BE2C (cell line): ENCODE data around the gene LDLRAD4.

Experiments used
- DNase-seq: peaks from one replicate; pipeline ENCODE4 v3.0.0-alpha.2; 2020
- H3K27me3 ChIP-seq: fragments of 250-450 bp; sonication (Bioruptor Pico); 2 replicates; pipeline ENCODE4 v1.5.1; 2020; ENCODE audit warnings: mild to moderate bottlenecking
- H3K36me3 ChIP-seq: fragments of 250-450 bp; sonication (Bioruptor Pico); 2 replicates; pipeline ENCODE4 v1.5.1; 2020; ENCODE audit warnings: mild to moderate bottlenecking
- H3K4me1 ChIP-seq: fragments of 250-450 bp; sonication (Bioruptor Pico); 2 replicates; pipeline ENCODE4 v1.5.1; 2020
- H3K4me3 ChIP-seq: 2 replicates; pipeline ENCODE4 v1.5.1; 2011; ENCODE audit warnings: low read depth, low read length
- H3K9me3 ChIP-seq: fragments of 250-450 bp; sonication (Bioruptor Pico); 2 replicates; pipeline ENCODE4 v1.5.1; 2020
- TF ChIP-seq, protein P1 (sequence below): IDR thresholded peaks from 2 replicates; pipeline ENCODE4 v1.5.1; 2012; ENCODE audit warnings: mild to moderate bottlenecking, low read depth, low read length

LDLRAD4 gene

DNA sequence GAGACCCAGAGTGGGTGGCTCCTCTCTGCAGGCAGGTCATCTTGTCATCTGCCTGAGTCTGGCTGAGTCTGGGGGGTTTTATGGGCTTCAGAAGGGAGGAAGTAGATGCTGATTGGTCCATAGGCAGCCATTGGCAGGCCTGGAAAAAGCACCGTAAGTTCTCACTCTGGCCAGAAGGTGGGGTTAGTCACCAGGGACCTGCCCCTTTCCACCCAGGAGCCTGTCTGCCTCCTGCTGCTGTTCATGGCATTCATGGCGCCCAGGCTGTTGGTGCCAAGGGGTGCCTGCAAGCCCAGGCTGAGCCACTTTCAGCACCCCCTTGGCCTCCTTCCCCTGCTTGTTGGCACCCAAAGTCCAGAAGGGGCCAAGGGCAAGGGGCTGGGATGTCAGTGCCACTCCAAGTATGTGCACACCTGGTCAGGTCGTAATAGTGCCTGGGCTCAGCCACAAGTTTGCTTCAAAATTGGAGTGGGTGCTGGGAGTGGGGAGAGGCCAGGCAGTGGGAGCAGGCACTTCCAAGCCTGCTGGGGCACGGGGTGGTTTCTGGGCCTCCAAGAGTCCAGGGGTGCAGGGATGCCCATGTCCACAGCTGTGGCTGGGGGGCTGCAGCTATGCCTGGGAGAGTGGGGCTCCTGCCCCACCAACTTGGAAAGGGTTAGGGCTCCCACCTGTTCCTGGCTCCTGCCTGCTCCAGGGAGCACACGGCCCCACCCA, 329.7 kb downstream of the LDLRAD4 start:
- no peak overlapping the region for H3K4me3 ChIP-seq
- TF ChIP-seq, protein P1, sequence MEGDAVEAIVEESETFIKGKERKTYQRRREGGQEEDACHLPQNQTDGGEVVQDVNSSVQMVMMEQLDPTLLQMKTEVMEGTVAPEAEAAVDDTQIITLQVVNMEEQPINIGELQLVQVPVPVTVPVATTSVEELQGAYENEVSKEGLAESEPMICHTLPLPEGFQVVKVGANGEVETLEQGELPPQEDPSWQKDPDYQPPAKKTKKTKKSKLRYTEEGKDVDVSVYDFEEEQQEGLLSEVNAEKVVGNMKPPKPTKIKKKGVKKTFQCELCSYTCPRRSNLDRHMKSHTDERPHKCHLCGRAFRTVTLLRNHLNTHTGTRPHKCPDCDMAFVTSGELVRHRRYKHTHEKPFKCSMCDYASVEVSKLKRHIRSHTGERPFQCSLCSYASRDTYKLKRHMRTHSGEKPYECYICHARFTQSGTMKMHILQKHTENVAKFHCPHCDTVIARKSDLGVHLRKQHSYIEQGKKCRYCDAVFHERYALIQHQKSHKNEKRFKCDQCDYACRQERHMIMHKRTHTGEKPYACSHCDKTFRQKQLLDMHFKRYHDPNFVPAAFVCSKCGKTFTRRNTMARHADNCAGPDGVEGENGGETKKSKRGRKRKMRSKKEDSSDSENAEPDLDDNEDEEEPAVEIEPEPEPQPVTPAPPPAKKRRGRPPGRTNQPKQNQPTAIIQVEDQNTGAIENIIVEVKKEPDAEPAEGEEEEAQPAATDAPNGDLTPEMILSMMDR = no peak

DNA sequence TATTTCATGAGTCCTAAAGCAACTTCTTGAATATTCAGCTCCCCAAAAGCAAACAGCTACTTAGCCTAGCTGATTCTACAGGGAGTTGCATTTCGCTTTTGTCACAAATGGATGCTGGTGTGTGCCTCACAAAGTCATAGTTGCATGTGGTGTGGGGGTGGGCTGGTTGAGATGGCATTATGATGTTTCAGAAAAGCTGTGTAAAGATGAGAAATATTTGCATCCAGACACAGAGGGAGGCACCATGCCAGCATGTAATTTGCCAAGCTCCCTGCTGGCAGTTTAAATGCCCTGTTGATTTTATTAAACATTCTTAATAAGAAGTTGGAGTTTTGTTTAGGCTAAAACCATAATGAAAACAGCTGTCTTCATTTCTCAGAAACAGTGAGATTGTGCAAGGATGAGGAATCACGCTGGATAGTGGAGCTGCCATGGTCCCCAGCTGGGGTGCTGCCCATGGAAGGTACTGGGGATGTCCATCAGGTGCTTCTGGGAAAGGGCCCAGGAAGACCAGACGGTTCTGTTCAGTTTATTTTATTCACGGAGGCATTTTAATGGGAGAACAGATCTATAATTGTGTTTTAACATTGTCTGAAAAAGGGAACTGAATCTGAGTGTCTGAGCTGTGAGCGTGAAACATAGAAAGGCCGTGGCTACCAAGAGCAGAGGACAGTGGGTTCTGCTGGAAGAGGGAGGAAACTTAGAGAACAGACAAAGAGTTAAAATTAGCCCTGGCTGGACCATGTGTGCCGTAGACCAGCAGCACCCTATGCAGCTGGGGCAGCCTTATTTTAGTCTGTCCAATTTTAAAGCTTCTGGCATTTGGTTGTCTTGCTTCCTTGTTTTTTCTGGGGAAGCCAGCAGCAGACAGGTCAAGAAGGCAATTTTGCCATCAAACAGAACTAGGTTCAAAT, 330.7 kb downstream of the LDLRAD4 start:
- no peak overlapping the region for H3K4me3 ChIP-seq

More for the DNA sequence above, 329.7 kb downstream of the LDLRAD4 start:
- Histone ChIP-seq H3K4me1 (no peaks in the 10 kb centered on the region), H3K9me3 (no peaks in the 10 kb centered on the region), H3K27me3 (no peaks in the 10 kb centered on the region), H3K36me3 (no peaks in the 10 kb centered on the region)
- no peak for DNase-seq

DNA sequence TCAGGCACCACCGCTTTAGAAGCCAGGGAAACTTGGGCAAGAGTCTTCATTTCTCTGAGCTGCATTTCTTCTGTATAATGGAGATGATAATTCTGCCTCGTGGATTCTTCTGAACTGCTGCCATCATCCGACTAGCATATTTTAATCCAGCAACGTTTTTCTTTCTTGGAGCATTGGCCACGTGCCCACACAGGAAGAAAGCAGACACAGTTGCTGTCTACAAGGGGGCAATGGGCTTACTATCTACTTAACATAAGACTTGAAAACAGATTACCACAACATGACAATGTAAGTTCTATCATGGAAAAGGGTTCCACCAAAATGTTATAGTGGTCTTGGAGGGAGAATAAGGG, 331.3 kb downstream of the LDLRAD4 start:
- DNase-seq = no peak
- Histone ChIP-seq H3K36me3 (no peaks in the 10 kb centered on the region), H3K4me1 (no peaks in the 10 kb centered on the region), H3K9me3 (no peaks in the 10 kb centered on the region), H3K27me3 (no peaks in the 10 kb centered on the region), H3K4me3 (no peak overlapping the region)
- TF ChIP-seq, protein P1 = no peak

More for the DNA sequence above, 330.7 kb downstream of the LDLRAD4 start:
- Histone ChIP-seq H3K27me3 (no peaks in the 10 kb centered on the region), H3K9me3 (no peaks in the 10 kb centered on the region), H3K4me1 (no peaks in the 10 kb centered on the region), H3K36me3 (no peaks in the 10 kb centered on the region)
- TF ChIP-seq, protein P1 = no peak
- no peak for DNase-seq

DNA sequence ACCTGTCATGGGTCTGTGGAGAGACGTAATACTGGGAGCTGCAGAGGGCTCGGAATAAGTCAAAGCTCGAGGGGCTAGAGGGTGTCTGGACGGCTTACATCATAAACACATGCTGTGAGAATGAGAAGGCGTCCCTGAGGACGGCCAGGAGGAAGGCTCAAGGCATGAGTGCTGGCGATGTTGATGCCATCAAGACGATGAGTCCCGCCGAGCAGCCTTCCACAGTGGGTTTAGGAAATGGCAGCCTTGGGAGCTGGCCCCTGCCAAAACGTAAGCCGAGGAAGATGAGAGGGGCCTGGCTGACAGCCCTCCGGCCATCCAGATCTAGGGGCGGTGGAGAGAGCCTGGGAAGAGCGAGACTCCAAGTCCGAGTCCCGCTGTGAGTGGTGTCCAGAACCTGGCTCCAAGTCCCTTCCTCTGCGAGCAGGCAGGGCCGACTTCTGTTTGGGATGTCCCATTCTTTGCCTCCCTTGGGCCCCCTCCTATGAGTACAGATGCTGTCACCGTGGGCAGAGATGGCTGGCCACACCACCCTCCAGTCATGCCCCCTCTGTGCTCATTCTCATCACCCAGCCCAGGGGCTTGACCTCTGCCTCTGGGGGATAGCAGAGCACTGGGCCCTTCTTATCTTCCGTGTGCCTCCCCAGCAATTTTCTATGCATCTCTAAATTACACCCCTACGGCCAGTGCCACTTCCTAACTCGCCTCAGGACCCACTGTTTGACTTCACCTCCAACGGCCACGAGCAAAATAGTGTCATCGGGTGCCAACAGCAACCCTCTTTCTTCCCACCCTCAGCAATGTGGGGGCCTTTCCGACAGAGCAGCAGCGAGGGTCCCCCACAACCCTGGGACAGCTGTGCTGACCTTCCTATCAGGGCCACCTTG, 332.1 kb downstream of the LDLRAD4 start:
- H3K9me3 ChIP-seq = no peaks in the 10 kb centered on the region
- H3K4me3 ChIP-seq = no peak overlapping the region
- H3K36me3 ChIP-seq = no peaks in the 10 kb centered on the region
- no peak for DNase-seq
- H3K4me1 ChIP-seq = no peaks in the 10 kb centered on the region
- no peaks in the 10 kb centered on the region for H3K27me3 ChIP-seq
- TF ChIP-seq, protein P1 = no peak

DNA sequence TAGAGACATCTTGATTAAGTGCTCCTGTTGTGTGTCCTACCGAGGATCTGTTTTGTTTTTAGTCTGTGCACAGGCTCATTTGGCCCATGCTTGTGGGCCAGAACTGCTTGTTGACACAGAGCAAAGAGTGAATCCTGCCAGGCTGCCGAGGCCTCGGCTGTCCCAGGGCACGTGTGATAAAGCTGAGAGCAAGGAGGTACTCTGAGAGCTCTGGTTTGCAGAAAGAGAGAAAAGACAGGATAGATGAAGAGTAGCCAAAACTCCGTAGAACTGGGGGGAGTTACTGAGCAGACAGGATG, 332.7 kb downstream of the LDLRAD4 start:
- no peaks in the 10 kb centered on the region for H3K36me3 ChIP-seq
- H3K4me1 ChIP-seq = no peaks in the 10 kb centered on the region
- TF ChIP-seq, protein P1 = no peak
- H3K27me3 ChIP-seq = no peaks in the 10 kb centered on the region
- H3K4me3 ChIP-seq = no peak overlapping the region
- DNase-seq = no peak
- H3K9me3 ChIP-seq = no peaks in the 10 kb centered on the region
